Nephron (organoid): ENCODE measurements around the gene PGAM2.
"Not testable (repeated sequence)": the region's sequence is repeated elsewhere in the genome, so short reads cannot be mapped to it uniquely, and the experiment has no call there.

Source experiments
- H3K27ac Mint-ChIP-seq, 3 experiments: 2 replicates each; pipeline ENCODE4 v1.8.0; 2020; ENCODE audit warnings: mixed read lengths in 3 of 3, mild to moderate bottlenecking in 2 of 3, moderate library complexity in 1 of 3
- H3K27me3 Mint-ChIP-seq: 2 replicates; pipeline ENCODE4 v1.8.0; 2021; ENCODE audit warnings: low read depth, mild to moderate bottlenecking, moderate library complexity, mixed read lengths
- H3K36me3 Mint-ChIP-seq: 2 replicates; pipeline ENCODE4 v1.8.0; 2020; ENCODE audit warnings: low read depth, mixed read lengths
- H3K4me1 Mint-ChIP-seq: 2 replicates; pipeline ENCODE4 v1.8.0; 2020; ENCODE audit warnings: mixed read lengths
- H3K4me3 Mint-ChIP-seq, 3 experiments: 2 replicates each; pipeline ENCODE4 v1.8.0; 2020; ENCODE audit warnings: mild to moderate bottlenecking in 3 of 3, mixed read lengths in 3 of 3, moderate library complexity in 2 of 3
- H3K9me3 Mint-ChIP-seq: 2 replicates; pipeline ENCODE4 v1.8.0; 2020; ENCODE audit warnings: mixed read lengths
- TF ChIP-seq, protein P1 (sequence below), 3 experiments: fragments of 200-600 bp; sonication (generic); IDR thresholded peaks; one replicate each; pipeline ENCODE4 v1.5.0; 2021; ENCODE audit warnings: antibody characterized with exemption in 3 of 3; ENCODE audit not compliant: unreplicated experiment in 3 of 3

The PGAM2 gene

DNA sequence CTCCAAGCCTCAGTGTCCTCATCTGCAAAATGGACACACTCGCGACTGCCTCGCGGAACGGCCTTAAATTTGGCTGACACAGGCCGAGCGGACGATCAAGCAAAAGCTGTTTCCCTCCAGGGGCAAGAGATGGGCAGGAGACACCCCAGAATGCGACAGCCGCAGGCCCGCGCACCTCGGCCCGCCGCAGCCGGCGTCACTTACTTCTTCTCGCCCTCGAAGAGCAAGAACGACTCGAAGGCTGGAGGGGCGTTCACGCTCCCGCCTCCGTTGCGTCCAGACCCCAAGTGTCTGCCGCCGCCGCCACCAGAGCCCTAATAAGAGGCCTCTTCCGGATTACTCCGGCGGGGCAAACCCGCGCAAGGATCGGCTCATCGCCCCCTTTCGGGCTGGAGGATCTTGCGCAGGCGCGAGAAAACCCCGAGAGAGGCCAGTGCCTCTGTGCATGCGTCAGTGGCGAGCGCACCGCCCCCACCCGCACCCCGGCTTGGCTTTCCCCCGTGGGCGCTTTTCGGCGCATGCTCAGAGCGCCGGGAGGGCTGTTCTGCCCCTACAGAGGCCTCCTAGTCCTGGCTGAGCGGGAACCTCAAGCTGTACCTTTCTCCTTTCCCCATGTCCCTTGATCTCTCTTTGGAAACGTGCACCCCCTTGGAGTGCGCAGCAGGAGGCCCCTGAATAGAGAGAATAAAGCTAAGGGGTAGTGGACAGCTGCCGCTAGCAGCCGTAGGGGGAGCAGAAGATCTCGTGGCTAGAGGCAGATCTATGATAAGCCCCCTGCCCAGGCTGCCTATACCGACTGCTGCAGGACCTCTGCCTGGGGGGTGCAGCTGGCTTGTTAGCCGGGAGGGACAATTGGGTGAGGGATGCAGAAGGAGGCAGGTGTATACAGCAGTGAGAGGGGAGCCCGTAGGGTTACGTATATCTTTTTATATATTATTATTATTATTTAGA, 46.2 kb downstream of the PGAM2 start:
- TF ChIP-seq, protein P1, sequence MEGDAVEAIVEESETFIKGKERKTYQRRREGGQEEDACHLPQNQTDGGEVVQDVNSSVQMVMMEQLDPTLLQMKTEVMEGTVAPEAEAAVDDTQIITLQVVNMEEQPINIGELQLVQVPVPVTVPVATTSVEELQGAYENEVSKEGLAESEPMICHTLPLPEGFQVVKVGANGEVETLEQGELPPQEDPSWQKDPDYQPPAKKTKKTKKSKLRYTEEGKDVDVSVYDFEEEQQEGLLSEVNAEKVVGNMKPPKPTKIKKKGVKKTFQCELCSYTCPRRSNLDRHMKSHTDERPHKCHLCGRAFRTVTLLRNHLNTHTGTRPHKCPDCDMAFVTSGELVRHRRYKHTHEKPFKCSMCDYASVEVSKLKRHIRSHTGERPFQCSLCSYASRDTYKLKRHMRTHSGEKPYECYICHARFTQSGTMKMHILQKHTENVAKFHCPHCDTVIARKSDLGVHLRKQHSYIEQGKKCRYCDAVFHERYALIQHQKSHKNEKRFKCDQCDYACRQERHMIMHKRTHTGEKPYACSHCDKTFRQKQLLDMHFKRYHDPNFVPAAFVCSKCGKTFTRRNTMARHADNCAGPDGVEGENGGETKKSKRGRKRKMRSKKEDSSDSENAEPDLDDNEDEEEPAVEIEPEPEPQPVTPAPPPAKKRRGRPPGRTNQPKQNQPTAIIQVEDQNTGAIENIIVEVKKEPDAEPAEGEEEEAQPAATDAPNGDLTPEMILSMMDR (IDR thresholded peaks at IDR 0.05; ENCODE audit: unreplicated experiment in 3 of 3): peak; percentile 65 to 79 (median 71)
- Mint-ChIP-seq H3K4me3 (peak overlapping the region; percentile 89 to 95 (median 95)), H3K27ac (peak overlapping the region; percentile 89 to 97 (median 95)), H3K4me1 (peaks cover 13% of the 10 kb centered on the region)
- H3K27me3 Mint-ChIP-seq, H3K36me3 Mint-ChIP-seq, H3K9me3 Mint-ChIP-seq: not testable (repeated sequence)

DNA sequence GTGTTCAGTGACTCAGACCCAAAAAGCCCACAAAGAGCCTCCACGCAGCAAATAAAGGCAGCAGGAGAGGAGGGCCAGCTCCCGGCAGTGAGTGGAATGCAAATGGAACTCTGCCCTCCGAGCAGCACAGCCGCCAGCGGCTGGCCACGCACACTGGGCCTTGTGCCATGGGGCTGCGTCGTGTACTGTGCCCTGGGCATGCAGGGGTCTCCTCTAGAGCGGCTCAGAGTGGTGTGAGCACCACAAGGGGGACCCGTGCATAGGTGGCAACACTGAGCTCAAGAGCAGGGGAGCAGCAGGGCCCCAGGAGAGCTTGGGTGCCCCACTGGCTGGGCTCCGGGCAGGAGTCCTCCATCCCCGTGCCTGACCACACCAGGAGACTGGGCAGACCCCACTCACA, 50.3 kb downstream of the PGAM2 start:
- H3K36me3 Mint-ChIP-seq, H3K9me3 Mint-ChIP-seq, H3K27ac Mint-ChIP-seq, H3K4me1 Mint-ChIP-seq, H3K4me3 Mint-ChIP-seq, H3K27me3 Mint-ChIP-seq: not testable (repeated sequence)
